Activated CD4-positive, alpha-beta T cell treated with anti-CD3 and anti-CD28 coated beads for 36 hours (primary cell): ENCODE data around the gene HDDC3. TPM values are rescaled to one million over a fixed set of nuclear protein-coding genes. Genes with fewer than 3 reads are reported as not detected.

ENCODE experiments used
- ATAC-seq: fragments of 200-7000 bp; cut with Tn5 transposase; one replicate; pipeline ENCODE4 v1.10.0; 2021; ENCODE audit warnings: mild to moderate bottlenecking, moderate library complexity
- CTCF ChIA-PET: fragments of 350-600 bp; sonication (Branson Sonifier 250); formaldehyde crosslinking; loops from one replicate; lab custom pipeline; 2021; ENCODE audit warnings: antibody characterized with exemption; lab: Charles Lee
- POLR2A ChIA-PET: fragments of 350-600 bp; sonication (Branson Sonifier 250); formaldehyde crosslinking; loops from one replicate; lab custom pipeline; 2021; ENCODE audit warnings: antibody characterized with exemption, inconsistent platforms; lab: Charles Lee
- DNase-seq: peaks from one replicate; pipeline ENCODE4 v3.0.0-alpha.2; 2020
- H3K27ac Mint-ChIP-seq: one replicate; pipeline ENCODE4 v1.8.0; 2021; ENCODE audit warnings: mixed read lengths
- H3K27me3 Mint-ChIP-seq: one replicate; pipeline ENCODE4 v1.8.0; 2021; ENCODE audit warnings: mixed read lengths
- H3K36me3 Mint-ChIP-seq: one replicate; pipeline ENCODE4 v1.8.0; 2021; ENCODE audit warnings: low read depth, mixed read lengths
- H3K4me1 Mint-ChIP-seq: one replicate; pipeline ENCODE4 v1.8.0; 2021; ENCODE audit warnings: mixed read lengths
- H3K4me3 Mint-ChIP-seq: one replicate; pipeline ENCODE4 v1.8.0; 2021; ENCODE audit warnings: mild to moderate bottlenecking, moderate library complexity, mixed read lengths
- H3K9me3 Mint-ChIP-seq: one replicate; pipeline ENCODE4 v1.8.0; 2021; ENCODE audit warnings: low read depth, mixed read lengths
- intact Hi-C, 2 experiments: fragments of 100-400 bp; cut with DNase I in 1 of 2; cut with micrococcal nuclease in 1 of 2; formaldehyde crosslinking; loops; one replicate each; pipeline versions ENCODE4 v1.14.2 to v1.15.1; 2022 to 2024; cut with DNase I, micrococcal nuclease
- total RNA-seq, 2 experiments: library from RNA; stranded (reverse); gene quantifications; one replicate each; pipeline ENCODE4 v1.2.3, GENCODE V29; 2021

HDDC3 gene
- total RNA-seq, 2 experiments from 2014 or later = 34.2 to 41.2 TPM

DNA sequence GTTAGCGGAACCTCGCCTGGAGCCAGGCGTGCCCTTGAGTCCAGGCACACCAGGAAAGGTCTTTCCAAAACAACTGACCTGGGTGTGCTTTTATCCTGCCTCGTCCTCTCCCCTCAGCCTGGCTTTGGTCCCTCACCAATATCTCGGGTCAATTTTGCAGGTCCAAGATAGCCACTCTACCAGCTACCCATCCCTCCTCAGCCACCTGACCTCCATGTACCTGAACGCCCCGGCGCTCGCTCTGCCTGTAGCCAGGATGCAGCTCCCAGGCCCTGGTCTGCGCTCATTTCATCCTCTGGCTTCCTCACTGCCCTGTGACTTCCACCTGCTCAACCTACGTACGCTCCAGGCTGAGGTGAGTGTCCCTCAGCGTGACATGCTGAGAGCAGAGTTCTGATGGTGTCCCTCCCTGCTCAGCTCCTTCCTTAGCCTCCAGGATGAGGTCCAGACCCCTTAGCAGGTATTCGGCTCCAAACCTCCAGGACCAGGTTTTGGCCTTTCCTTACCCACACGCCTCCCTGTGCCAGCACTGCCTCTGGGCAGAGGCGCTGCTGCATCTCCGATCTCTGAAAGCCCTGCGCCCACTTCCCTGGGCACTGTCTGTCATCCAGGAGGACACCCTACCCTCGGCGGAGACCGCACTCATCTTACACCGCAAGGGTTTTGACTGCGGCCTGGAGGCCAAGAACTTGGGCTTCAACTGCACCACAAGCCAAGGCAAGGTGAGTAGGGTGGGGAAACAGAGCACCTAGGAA, 14.1 kb downstream of the HDDC3 start:
- Mint-ChIP-seq H3K4me1 (peaks cover 13% of the 10 kb centered on the region), H3K36me3 (peaks cover 55% of the 10 kb centered on the region), H3K9me3 (no peaks in the 10 kb centered on the region), H3K27ac (no peak overlapping the region), H3K4me3 (no peak overlapping the region), H3K27me3 (no peaks in the 10 kb centered on the region)
- DNase-seq (no peak), ATAC-seq (no peak)
- CTCF ChIA-PET = interaction anchor here (0.5 to 1.9 kb wide), 3 partner anchors 14 to 327 kb away, joined by 3 to 12 read pairs (median 3); partner anchors contain the start of gene HDDC3
- intact Hi-C loops = no loop called here
- POLR2A ChIA-PET = interaction anchor here (1.5 kb wide), 1 partner anchor 14 kb away, joined by 4 read pairs; no protein-coding TSS in a partner anchor

DNA sequence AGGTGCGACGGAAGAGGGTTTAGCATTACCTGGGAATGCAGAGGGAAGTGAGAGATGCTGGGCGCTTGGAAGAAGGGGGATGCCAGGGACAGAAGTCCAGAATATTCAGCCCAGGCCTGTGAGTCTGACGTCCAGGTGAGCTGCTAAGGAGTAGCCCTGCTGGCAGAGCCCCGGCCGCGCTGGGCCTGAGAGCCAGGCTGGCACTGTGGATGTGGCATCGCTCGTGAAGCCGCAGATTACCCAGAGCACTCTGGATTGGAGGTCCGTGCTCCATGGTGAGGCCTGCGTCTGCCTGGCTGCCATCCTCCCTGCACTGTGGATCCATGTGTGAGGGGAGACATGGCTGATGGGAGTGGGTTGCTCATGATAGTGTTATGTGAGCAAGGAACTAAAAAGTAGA, 14.8 kb downstream of the HDDC3 start:
- ATAC-seq (no peak), DNase-seq (no peak)
- Mint-ChIP-seq H3K9me3 (no peaks in the 10 kb centered on the region), H3K27me3 (no peaks in the 10 kb centered on the region), H3K36me3 (peaks cover 58% of the 10 kb centered on the region), H3K27ac (no peak overlapping the region), H3K4me3 (no peak overlapping the region), H3K4me1 (peaks cover 7% of the 10 kb centered on the region)
- ChIA-PET CTCF (interaction anchor here (0.5 to 1.9 kb wide), 2 partner anchors 15 to 88 kb away, joined by 3 to 12 read pairs; partner anchors contain the start of gene HDDC3), POLR2A (no interaction called here)
- intact Hi-C loops = no loop called here

DNA sequence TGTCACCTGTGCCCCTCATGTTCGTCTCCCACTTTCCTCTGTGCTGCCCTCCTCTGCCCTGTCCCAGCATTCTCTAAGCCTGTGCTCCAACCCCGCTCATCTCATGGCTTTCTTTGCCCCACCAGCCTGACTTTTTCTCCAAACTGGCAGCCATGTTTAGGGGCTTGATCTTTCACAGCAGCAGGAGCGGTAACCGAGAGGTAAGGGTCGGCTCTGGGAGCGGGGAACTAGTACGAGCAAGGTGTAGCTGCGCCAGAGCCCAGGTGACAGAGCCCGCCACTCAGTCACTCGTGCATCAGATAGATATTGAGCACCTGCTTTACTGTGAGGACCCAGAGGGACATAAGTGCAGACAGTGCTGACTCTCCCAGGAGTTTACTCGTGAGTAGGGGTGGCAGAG, 15.9 kb downstream of the HDDC3 start:
- Mint-ChIP-seq H3K4me3 (no peak overlapping the region), H3K9me3 (no peaks in the 10 kb centered on the region), H3K36me3 (peaks cover 67% of the 10 kb centered on the region), H3K4me1 (no peaks in the 10 kb centered on the region), H3K27me3 (no peaks in the 10 kb centered on the region), H3K27ac (no peak overlapping the region)
- no peak for DNase-seq
- ATAC-seq = no peak
- ChIA-PET POLR2A (no interaction called here), CTCF (interaction anchor here (1.2 kb wide), 1 partner anchor 30 kb away, joined by 3 read pairs; no protein-coding TSS in a partner anchor)
- intact Hi-C loops = no loop called here

DNA sequence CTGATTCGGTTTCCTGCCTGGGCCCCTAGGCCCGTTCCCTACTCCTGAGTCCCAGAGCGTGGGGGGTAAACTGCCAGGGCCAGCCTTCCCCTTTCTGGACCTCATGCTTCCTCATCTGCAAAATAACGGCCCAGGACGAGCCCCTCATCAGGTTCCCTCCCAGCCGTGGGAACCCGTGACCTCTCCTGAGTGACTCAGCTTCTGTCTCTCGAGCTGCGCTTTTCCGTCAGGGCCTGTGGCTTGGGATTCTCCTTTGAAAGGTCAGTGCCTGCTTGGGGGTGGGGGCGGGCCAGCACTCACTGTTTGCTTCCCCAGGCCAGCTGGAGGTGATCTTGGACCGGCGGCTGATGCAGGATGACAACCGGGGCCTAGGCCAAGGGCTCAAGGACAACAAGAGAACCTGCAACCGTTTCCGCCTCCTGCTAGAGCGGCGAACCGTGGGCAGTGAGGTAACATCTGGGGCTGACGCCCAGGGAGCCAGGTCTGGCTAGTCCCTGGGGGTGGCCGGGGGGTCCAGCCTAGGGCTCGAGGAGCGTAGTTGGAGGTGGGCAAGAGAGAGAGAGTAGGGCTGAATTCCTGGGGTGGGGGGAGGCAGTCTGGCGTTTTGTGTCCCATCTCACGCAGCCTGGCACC, 16.4 kb downstream of the HDDC3 start:
- CTCF ChIA-PET = interaction anchor here (0.7 to 1.2 kb wide), 2 partner anchors 11 to 30 kb away, joined by 3 read pairs; no protein-coding TSS in a partner anchor
- no peak for DNase-seq
- peaks cover 65% of the 10 kb centered on the region for H3K36me3 Mint-ChIP-seq

GRCh38 chr15:90915216-90915807, 17.0 kb downstream of the HDDC3 start:
- no peaks in the 10 kb centered on the region for H3K27me3 Mint-ChIP-seq
- H3K4me3 Mint-ChIP-seq = no peak overlapping the region
- no peaks in the 10 kb centered on the region for H3K9me3 Mint-ChIP-seq
- POLR2A ChIA-PET = interaction anchor here (0.6 kb wide), 2 partner anchors 107 to 188 kb away, joined by 3 to 11 read pairs; no protein-coding TSS in a partner anchor
- ATAC-seq (no peak), DNase-seq (no peak)
- H3K27ac Mint-ChIP-seq = no peak overlapping the region
- CTCF ChIA-PET = interaction anchor here (0.7 to 1.2 kb wide), 3 partner anchors 10 to 29 kb away, joined by 3 read pairs; no protein-coding TSS in a partner anchor
- no peaks in the 10 kb centered on the region for H3K4me1 Mint-ChIP-seq
- H3K36me3 Mint-ChIP-seq = peaks cover 63% of the 10 kb centered on the region
- intact Hi-C loops = no loop called here

More for the DNA sequence above, 16.4 kb downstream of the HDDC3 start:
- intact Hi-C loops = no loop called here
- H3K4me3 Mint-ChIP-seq = no peak overlapping the region
- H3K4me1 Mint-ChIP-seq = no peaks in the 10 kb centered on the region
- H3K27ac Mint-ChIP-seq = no peak overlapping the region
- ATAC-seq = no peak
- no peaks in the 10 kb centered on the region for H3K9me3 Mint-ChIP-seq
- H3K27me3 Mint-ChIP-seq = no peaks in the 10 kb centered on the region
- POLR2A ChIA-PET = interaction anchor here (0.6 kb wide), 1 partner anchor 107 kb away, joined by 3 read pairs; no protein-coding TSS in a partner anchor

GRCh38 chr15:90914305-90915080, 17.9 kb downstream of the HDDC3 start:
- ChIA-PET POLR2A (interaction anchor here (0.6 kb wide), 1 partner anchor 187 kb away, joined by 11 read pairs; no protein-coding TSS in a partner anchor), CTCF (interaction anchor here (0.6 to 0.7 kb wide), 3 partner anchors 10 to 591 kb away, joined by 3 to 5 read pairs (median 3); no protein-coding TSS in a partner anchor)
- H3K9me3 Mint-ChIP-seq = no peaks in the 10 kb centered on the region
- H3K4me3 Mint-ChIP-seq = no peak overlapping the region
- ATAC-seq = no peak
- H3K27ac Mint-ChIP-seq = no peak overlapping the region
- DNase-seq = no peak
- intact Hi-C loops = no loop called here
- H3K36me3 Mint-ChIP-seq = peaks cover 62% of the 10 kb centered on the region
- no peaks in the 10 kb centered on the region for H3K4me1 Mint-ChIP-seq
- no peaks in the 10 kb centered on the region for H3K27me3 Mint-ChIP-seq

DNA sequence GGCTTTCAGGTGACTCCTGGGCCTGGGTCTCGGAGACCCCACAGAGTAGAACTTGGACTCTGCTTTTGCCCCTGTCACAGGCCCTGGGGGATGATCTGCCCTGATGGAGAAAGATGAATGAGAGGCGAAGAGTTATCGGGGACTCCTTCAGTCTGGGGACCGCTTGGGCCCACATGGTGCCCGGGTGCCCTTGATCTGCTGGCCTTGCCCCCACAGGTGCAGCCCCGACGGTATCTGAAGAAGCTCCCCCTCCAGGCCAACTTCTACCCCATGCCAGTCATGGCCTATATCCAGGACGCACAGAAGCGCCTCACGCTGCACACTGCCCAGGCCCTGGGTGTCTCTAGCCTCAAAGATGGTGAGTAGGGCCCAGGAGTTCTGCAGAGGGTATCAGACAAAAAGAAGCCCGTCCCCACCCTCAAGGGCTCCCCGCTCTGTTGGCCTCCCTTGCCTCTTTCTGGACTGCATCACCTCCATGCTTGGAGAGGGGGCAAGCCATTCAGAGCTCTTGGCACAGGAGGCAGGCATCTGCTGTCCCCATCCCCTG, 18.9 kb downstream of the HDDC3 start:
- Mint-ChIP-seq H3K27me3 (no peaks in the 10 kb centered on the region), H3K4me3 (no peak overlapping the region), H3K4me1 (no peaks in the 10 kb centered on the region), H3K27ac (no peak overlapping the region), H3K36me3 (peaks cover 63% of the 10 kb centered on the region), H3K9me3 (no peaks in the 10 kb centered on the region)
- DNase-seq (no peak), ATAC-seq (no peak)
- intact Hi-C loops = no loop called here
- POLR2A ChIA-PET = no interaction called here
- CTCF ChIA-PET = interaction anchor here (0.6 kb wide), 1 partner anchor 491 kb away, joined by 4 read pairs; no protein-coding TSS in a partner anchor

DNA sequence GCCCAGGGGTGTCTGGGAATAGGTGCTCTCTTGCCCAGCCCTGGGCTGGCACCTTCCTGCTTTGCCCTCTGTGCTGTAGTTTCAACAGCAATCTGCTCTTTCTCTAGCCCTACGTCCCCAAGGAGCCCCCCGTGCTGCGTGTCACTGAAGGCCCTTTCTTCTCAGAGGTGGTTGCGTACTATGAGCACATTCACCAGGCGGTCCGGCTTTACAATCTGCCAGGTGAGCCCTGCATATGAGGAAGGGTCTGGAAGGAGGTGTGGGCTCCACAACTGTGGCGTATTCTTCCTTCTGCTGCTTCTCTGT, 19.6 kb downstream of the HDDC3 start:
- CTCF ChIA-PET = no interaction called here

GRCh38 chr15:90911906-90912769, 20.2 kb downstream of the HDDC3 start:
- H3K27me3 Mint-ChIP-seq = no peaks in the 10 kb centered on the region
- no peak overlapping the region for H3K27ac Mint-ChIP-seq
- ChIA-PET POLR2A (no interaction called here), CTCF (interaction anchor here (1.5 kb wide), 1 partner anchor 28 kb away, joined by 3 read pairs; no protein-coding TSS in a partner anchor)
- DNase-seq (no peak), ATAC-seq (no peak)
- intact Hi-C loops = no loop called here
- peaks cover 59% of the 10 kb centered on the region for H3K36me3 Mint-ChIP-seq
- no peaks in the 10 kb centered on the region for H3K4me1 Mint-ChIP-seq
- no peak overlapping the region for H3K4me3 Mint-ChIP-seq
- H3K9me3 Mint-ChIP-seq = no peaks in the 10 kb centered on the region

More for the DNA sequence above, 19.6 kb downstream of the HDDC3 start:
- no peaks in the 10 kb centered on the region for H3K9me3 Mint-ChIP-seq
- POLR2A ChIA-PET = no interaction called here
- ATAC-seq (no peak), DNase-seq (no peak)
- H3K27me3 Mint-ChIP-seq = no peaks in the 10 kb centered on the region
- no peak overlapping the region for H3K4me3 Mint-ChIP-seq
- no peaks in the 10 kb centered on the region for H3K4me1 Mint-ChIP-seq
- intact Hi-C loops = no loop called here
- H3K27ac Mint-ChIP-seq = no peak overlapping the region
- H3K36me3 Mint-ChIP-seq = peaks cover 58% of the 10 kb centered on the region

- CTCF ChIA-PET = interaction anchor here (1.5 kb wide), 1 partner anchor 28 kb away, joined by 3 read pairs; no protein-coding TSS in a partner anchor
- H3K9me3 Mint-ChIP-seq = no peaks in the 10 kb centered on the region
- no peaks in the 10 kb centered on the region for H3K27me3 Mint-ChIP-seq
- no peak overlapping the region for H3K4me3 Mint-ChIP-seq
- DNase-seq = no peak
- POLR2A ChIA-PET = no interaction called here
- intact Hi-C loops = no loop called here
- peaks cover 62% of the 10 kb centered on the region for H3K36me3 Mint-ChIP-seq
- H3K27ac Mint-ChIP-seq = no peak overlapping the region
- no peak for ATAC-seq
- no peaks in the 10 kb centered on the region for H3K4me1 Mint-ChIP-seq
These were observed 21.1 kb downstream of the HDDC3 start for GRCh38 chr15:90911302-90911623.
